ENCODE measurements around the gene AKR1C2.

DNA sequence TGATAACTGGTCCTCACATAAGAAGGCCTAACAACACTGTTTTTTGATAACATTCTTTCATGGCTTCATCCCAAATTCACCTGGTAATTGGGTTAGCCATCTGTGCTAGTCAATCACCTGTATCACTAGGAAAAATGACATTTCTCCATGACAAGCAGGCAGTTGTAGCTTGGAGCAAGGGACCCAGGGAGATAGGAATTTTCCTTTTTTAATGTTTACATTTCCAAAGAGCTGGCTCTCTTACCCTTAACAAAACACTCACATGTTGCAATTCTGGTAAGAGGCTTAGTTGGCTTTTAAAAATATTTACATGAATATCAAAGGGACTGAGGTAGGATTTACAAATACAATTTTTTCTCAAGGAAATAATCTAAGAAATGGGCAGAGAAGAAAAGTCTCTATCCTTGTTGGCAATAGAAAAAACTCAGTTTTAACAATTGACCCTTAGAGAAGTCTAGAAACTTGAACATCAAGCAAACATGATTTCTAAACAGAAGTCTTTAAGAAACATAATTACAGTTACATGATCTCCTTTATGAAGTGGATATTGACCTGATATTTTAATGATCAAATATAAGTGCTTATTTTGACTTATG, 56.5 kb downstream of the AKR1C2 start:
- TF ChIP-seq POLR2A (IDR thresholded peaks at IDR 0.05; ENCODE audit: low read depth, low read length): no peak
- no peak for TF ChIP-seq POLR2AphosphoS5 (IDR thresholded peaks at IDR 0.05; ENCODE audit: low read depth, low read length)

Measured in GM12891 (cell line).